HepG2 (cell line): ENCODE measurements around the gene STK39. TPM values are rescaled to one million over a fixed set of nuclear protein-coding genes. Genes with fewer than 3 reads are reported as not detected.

ENCODE experiments used
- ATAC-seq: fragments of 200-7000 bp; cut with Tn5 transposase; 3 replicates; pipeline ENCODE4 v1.9.1; 2020; ENCODE audit warnings: mild to moderate bottlenecking, moderate library complexity
- BruUV-seq: library from RNA; stranded (reverse); fragments of 400-500 nt; replicated peaks from 2 replicates; lab custom pipeline; 2021; lab: Mats Ljungman, UMichigan
- CTCF ChIA-PET: fragments of 300-600 bp; formaldehyde crosslinking; extraction: SDS; loops from one replicate; lab custom pipeline; 2021; ENCODE audit warnings: low total read pairs, inconsistent platforms, low intra/inter-chr PET ratio; lab: Yijun Ruan, JAX
- POLR2A ChIA-PET: fragments of 350-600 bp; sonication (Branson Sonifier 250); formaldehyde crosslinking; loops from one replicate; lab custom pipeline; 2020; ENCODE audit warnings: antibody characterized with exemption, inconsistent platforms; lab: Yijun Ruan, JAX
- DNase-seq: peaks from one replicate; pipeline ENCODE4 v3.0.0-alpha.2; 2015; ENCODE audit warnings: low spot score
- FAIRE-seq: peaks from 3 replicates; lab custom pipeline; 2011; peaks lifted over from hg19 to GRCh38; lab: Jason Lieb, UNC
- H2AFZ ChIP-seq: one replicate; pipeline ENCODE4 v1.6.1; 2011; ENCODE audit warnings: low read length, inconsistent platforms
- H3K27ac ChIP-seq: fragments of 300-600 bp; 3 replicates; pipeline ENCODE4 v1.8.0; 2011; ENCODE audit warnings: mixed run types, mild to moderate bottlenecking, mixed read lengths, low read length, inconsistent platforms; ENCODE audit not compliant: insufficient read depth; ENCODE audit errors: extremely low read length
- H3K27me3 ChIP-seq, 2 experiments: fragments of 200-600 bp in 1 of 2; 2 replicates in 1 of 2; 3 replicates in 1 of 2; pipeline versions ENCODE4 v1.6.0 to v1.8.0; 2011; ENCODE audit warnings: low read length in 2 of 2, mild to moderate bottlenecking in 2 of 2, moderate library complexity in 2 of 2, inconsistent platforms in 1 of 2; ENCODE audit not compliant: insufficient read depth in 2 of 2, control insufficient read depth in 1 of 2
- H3K36me3 ChIP-seq, 2 experiments: fragments of 200-600 bp in 1 of 2; replicated peaks in 1 of 2; 2 replicates in 1 of 2; 3 replicates in 1 of 2; pipeline versions ENCODE4 v1.5.1 to v1.8.0; 2011; ENCODE audit warnings: low read length in 2 of 2, inconsistent platforms in 1 of 2; ENCODE audit not compliant: insufficient read depth in 2 of 2, control insufficient read depth in 1 of 2
- H3K4me1 ChIP-seq: 2 replicates; pipeline ENCODE4 v1.5.1; 2012; ENCODE audit warnings: low read length, inconsistent platforms; ENCODE audit not compliant: insufficient read depth
- H3K4me2 ChIP-seq: 2 replicates; pipeline ENCODE4 v1.6.0; 2011; ENCODE audit warnings: low read depth, low read length, inconsistent platforms
- H3K4me3 ChIP-seq, 3 experiments: fragments of 200-600 bp in 1 of 3; sonication (generic), shearing (Covaris generic) in 1 of 3; replicated peaks in 1 of 3; 2 replicates each; pipeline ENCODE4 v1.5.1; 2011 to 2016; ENCODE audit warnings: low read length in 3 of 3, inconsistent platforms in 2 of 3, low read depth in 2 of 3, mild to moderate bottlenecking in 2 of 3, control low read depth in 1 of 3, mixed read lengths in 1 of 3; ENCODE audit not compliant: insufficient read depth in 1 of 3
- H3K79me2 ChIP-seq: one replicate; pipeline ENCODE4 v1.6.1; 2011; ENCODE audit warnings: low read length, inconsistent platforms; ENCODE audit not compliant: insufficient read depth
- H3K9ac ChIP-seq: 2 replicates; pipeline ENCODE4 v1.6.0; 2011; ENCODE audit warnings: mild to moderate bottlenecking, low read depth, low read length, inconsistent platforms; ENCODE audit not compliant: insufficient read depth
- H3K9me3 ChIP-seq: 2 replicates; pipeline ENCODE4 v1.5.1; 2012; ENCODE audit warnings: mild to moderate bottlenecking, low read length
- H4K20me1 ChIP-seq: 2 replicates; pipeline ENCODE4 v1.6.0; 2011; ENCODE audit warnings: inconsistent platforms, mild to moderate bottlenecking, low read length, moderate library complexity; ENCODE audit not compliant: insufficient read depth
- AKAP8 ChIP-seq: sonication (generic); formaldehyde crosslinking; IDR thresholded peaks from 2 replicates; pipeline ENCODE4 v1.5.1; 2020; ENCODE audit warnings: mild to moderate bottlenecking, missing genetic modification reagents
- JDP2 ChIP-seq: sonication (generic); formaldehyde crosslinking; IDR thresholded peaks from 2 replicates; pipeline ENCODE4 v1.8.1; 2022; ENCODE audit warnings: missing genetic modification reagents, borderline replicate concordance
- NFRKB ChIP-seq: fragments of 450-650 bp; IDR thresholded peaks from 2 replicates; pipeline ENCODE4 v1.6.1; 2017
- SAFB2 ChIP-seq: sonication (generic); formaldehyde crosslinking; IDR thresholded peaks from 2 replicates; pipeline ENCODE4 v1.5.1; 2020; ENCODE audit warnings: missing genetic modification reagents, low read depth, mild to moderate bottlenecking, borderline replicate concordance
- SUZ12 ChIP-seq: fragments of 150-350 bp; IDR thresholded peaks from 2 replicates; pipeline ENCODE4 v1.6.1; 2014; ENCODE audit warnings: low read depth, low read length
- WGBS: methylation state at CpG from one replicate; pipeline ENCODE4 v1.1.6; 2017; ENCODE audit warnings: low lambda C conversion rate; 5-methylcytosine and 5-hydroxymethylcytosine counted together
- in situ Hi-C: cut with HindIII; loops from 2 replicates; pipeline ENCODE4 v1.10.0; 2017; ENCODE audit warnings: low pct_unique_long_range_greater_than_20kb; ENCODE audit not compliant: extremely low pct_ligation_motif_present
- intact Hi-C: fragments of 100-400 bp; cut with micrococcal nuclease; formaldehyde crosslinking; loops from one replicate; pipeline ENCODE4 v1.10.0; 2022; ENCODE audit not compliant: unreplicated experiment
- polyA plus RNA-seq, 8 experiments: library from polyadenylated mRNA; depleted of rRNA in 3 of 8; stranded (reverse) in 7 of 8; unstranded in 1 of 8; fragments of >200 nt; fragmentation: Illumina TruSeq in 4 of 8; extraction: Trizol in 4 of 8; gene quantifications; 2 replicates each; pipeline versions ENCODE4 v1.2.1 to v1.2.3, GENCODE V29; 2011 to 2016; ENCODE audit warnings: low read depth in 4 of 8, missing spikeins in 1 of 8, mixed read lengths in 1 of 8; ENCODE audit not compliant: insufficient read depth in 1 of 8
- total RNA-seq, 5 experiments: library from RNA; depleted of rRNA; stranded (reverse); fragments of >200 nt; fragmentation: Illumina TruSeq; extraction: Trizol; gene quantifications; 2 replicates each; pipeline ENCODE4 v1.2.3, GENCODE V29; 2016; ENCODE audit warnings: low read depth in 1 of 5
- TF ChIP-seq, protein P1 (sequence below): sonication (generic); formaldehyde crosslinking; IDR thresholded peaks from 2 replicates; pipeline ENCODE4 v1.5.0; 2020; ENCODE audit warnings: missing genetic modification reagents
- TF ChIP-seq, protein P2 (sequence below): sonication (generic); formaldehyde crosslinking; IDR thresholded peaks from 2 replicates; pipeline ENCODE4 v1.4.0; 2020; ENCODE audit warnings: missing genetic modification reagents
- TF ChIP-seq, protein P3 (sequence below): sonication (generic); formaldehyde crosslinking; IDR thresholded peaks from 2 replicates; pipeline ENCODE4 v1.4.0; 2020; ENCODE audit warnings: mild to moderate bottlenecking, missing genetic modification reagents, borderline replicate concordance

Gene STK39
- total and polyA plus RNA-seq, 2 of the 13 experiments (the other 11 are each of a cell fraction or from before 2014, with no cell fraction given): 27.3 to 38.4 TPM

DNA sequence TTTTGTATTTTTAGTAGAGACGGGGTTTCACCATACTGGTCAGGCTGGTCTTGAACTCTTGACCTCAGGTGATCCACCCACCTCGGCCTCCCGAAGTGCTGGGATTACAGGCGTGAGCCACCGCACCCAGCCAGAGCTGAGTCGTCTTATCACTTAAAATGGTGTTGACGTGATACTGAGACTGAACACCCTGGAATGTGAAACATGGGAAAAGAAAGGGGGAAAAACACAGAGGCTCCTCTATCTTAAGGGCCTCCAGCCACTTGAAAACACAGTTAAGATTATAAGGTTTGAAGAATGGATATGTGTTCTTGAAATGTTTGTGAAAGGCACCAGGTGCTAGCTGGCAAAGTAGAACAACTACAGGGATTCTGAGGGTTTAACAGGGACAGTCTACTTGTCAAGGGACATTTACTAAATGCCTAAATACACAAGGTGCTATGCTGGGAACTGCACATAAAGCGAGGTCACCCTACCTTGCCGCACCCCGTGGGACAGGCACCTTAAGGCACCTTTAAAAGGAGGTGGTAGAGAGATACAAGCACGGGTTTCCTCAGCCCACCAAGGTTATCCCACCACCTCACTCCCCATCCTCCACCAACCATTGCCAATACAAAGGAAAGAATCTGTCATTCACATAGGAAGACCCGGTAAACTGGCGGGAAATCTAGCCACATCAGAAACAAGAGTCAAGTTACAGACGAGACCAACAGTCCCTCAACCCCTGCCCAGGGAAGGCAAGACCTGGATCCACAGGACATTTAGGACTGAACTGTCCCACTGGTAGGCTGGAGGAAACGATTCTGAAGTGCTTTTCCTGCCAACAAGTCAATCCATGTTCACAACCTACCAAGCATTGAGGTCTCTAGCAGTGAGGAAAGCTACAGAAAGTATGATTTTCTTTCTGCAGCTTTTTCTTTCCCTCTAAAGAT is 43.4 kb downstream of the STK39 start:
- Histone ChIP-seq H4K20me1 (no peaks in the 10 kb centered on the region), H3K4me1 (peaks cover 41% of the 10 kb centered on the region), H3K9me3 (no peaks in the 10 kb centered on the region), H2AFZ (no peak overlapping the region), H3K27me3 (no peaks in the 10 kb centered on the region), H3K4me2 (no peak overlapping the region), H3K36me3 (peaks cover 5 to 7% of the 10 kb centered on the region in 2 experiments; a peak in 2 of 5 replicates), H3K9ac (no peak overlapping the region), H3K27ac (no peak overlapping the region), H3K79me2 (peaks cover 30% of the 10 kb centered on the region), H3K4me3 (no peak overlapping the region)
- TF ChIP-seq SAFB2 (CRISPR knock-in tag): 0 out of 2 replicates have a peak, but pooled peaks have one; percentile 35
- TF ChIP-seq AKAP8 (CRISPR knock-in tag): no peak
- ChIA-PET POLR2A (interaction anchor here (3.6 kb wide), 1 partner anchor 12 kb away, joined by 11 read pairs; no protein-coding TSS in a partner anchor), CTCF (no interaction called here)
- no TSS peak for BruUV-seq
- DNase-seq: no peak
- intact Hi-C loops: no loop called here
- ATAC-seq: no peak; the same call in 2 of the 3 replicates
- in situ Hi-C loops: no loop called here
- WGBS: 97% methylated on average over 15 of the region's 15 CpGs
- FAIRE-seq: no peak

DNA sequence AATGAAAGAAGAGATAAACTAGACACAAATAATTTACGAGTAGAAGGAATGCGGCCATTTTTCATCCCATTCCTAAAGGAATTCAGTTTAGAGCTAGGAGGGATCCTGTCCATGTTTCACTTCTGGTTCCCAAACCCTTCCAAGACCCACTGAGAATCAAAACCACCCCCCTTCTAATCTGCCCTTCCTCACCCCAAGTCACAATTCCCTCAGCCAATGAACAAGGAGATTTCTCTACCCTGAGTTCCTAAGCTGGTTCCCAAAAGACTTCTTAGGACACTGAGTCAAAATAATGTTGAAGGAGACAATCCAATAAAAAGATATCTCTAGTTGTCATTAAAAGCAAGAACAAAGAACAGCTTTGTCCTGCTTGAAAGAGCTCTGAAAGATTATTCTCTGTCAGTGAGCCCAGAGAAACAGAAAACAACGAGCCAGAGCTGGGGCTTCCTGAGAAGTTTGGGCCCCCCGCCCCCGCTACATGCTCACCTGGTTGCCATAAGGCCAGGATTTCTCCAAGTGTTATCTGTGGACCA is 45.7 kb downstream of the STK39 start:
- 87% methylated on average over 5 of the region's 5 CpGs for WGBS
- no peak for DNase-seq
- no TSS peak for BruUV-seq
- H3K4me3 ChIP-seq: no peak overlapping the region
- H3K36me3 ChIP-seq: peaks cover 3 to 7% of the 10 kb centered on the region in 2 experiments; a peak in 2 of 5 replicates
- FAIRE-seq: no peak
- H3K4me1 ChIP-seq: peaks cover 57% of the 10 kb centered on the region
- intact Hi-C loops: no loop called here
- in situ Hi-C loops: no loop called here
- no peak overlapping the region for H2AFZ ChIP-seq
- H3K4me2 ChIP-seq: no peak overlapping the region
- H3K9me3 ChIP-seq: no peaks in the 10 kb centered on the region
- no peaks in the 10 kb centered on the region for H3K27me3 ChIP-seq
- no peak for ATAC-seq
- H3K9ac ChIP-seq: no peak overlapping the region
- no peak for TF ChIP-seq NFRKB
- no peak for TF ChIP-seq JDP2
- TF ChIP-seq, protein P1, sequence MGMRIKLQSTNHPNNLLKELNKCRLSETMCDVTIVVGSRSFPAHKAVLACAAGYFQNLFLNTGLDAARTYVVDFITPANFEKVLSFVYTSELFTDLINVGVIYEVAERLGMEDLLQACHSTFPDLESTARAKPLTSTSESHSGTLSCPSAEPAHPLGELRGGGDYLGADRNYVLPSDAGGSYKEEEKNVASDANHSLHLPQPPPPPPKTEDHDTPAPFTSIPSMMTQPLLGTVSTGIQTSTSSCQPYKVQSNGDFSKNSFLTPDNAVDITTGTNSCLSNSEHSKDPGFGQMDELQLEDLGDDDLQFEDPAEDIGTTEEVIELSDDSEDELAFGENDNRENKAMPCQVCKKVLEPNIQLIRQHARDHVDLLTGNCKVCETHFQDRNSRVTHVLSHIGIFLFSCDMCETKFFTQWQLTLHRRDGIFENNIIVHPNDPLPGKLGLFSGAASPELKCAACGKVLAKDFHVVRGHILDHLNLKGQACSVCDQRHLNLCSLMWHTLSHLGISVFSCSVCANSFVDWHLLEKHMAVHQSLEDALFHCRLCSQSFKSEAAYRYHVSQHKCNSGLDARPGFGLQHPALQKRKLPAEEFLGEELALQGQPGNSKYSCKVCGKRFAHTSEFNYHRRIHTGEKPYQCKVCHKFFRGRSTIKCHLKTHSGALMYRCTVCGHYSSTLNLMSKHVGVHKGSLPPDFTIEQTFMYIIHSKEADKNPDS (CRISPR knock-in tag): no peak
- TF ChIP-seq SUZ12: no peak
- TF ChIP-seq, protein P2, sequence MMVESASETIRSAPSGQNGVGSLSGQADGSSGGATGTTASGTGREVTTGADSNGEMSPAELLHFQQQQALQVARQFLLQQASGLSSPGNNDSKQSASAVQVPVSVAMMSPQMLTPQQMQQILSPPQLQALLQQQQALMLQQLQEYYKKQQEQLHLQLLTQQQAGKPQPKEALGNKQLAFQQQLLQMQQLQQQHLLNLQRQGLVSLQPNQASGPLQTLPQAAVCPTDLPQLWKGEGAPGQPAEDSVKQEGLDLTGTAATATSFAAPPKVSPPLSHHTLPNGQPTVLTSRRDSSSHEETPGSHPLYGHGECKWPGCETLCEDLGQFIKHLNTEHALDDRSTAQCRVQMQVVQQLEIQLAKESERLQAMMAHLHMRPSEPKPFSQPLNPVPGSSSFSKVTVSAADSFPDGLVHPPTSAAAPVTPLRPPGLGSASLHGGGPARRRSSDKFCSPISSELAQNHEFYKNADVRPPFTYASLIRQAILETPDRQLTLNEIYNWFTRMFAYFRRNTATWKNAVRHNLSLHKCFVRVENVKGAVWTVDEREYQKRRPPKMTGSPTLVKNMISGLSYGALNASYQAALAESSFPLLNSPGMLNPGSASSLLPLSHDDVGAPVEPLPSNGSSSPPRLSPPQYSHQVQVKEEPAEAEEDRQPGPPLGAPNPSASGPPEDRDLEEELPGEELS (CRISPR knock-in tag): no peak
- TF ChIP-seq, protein P3, sequence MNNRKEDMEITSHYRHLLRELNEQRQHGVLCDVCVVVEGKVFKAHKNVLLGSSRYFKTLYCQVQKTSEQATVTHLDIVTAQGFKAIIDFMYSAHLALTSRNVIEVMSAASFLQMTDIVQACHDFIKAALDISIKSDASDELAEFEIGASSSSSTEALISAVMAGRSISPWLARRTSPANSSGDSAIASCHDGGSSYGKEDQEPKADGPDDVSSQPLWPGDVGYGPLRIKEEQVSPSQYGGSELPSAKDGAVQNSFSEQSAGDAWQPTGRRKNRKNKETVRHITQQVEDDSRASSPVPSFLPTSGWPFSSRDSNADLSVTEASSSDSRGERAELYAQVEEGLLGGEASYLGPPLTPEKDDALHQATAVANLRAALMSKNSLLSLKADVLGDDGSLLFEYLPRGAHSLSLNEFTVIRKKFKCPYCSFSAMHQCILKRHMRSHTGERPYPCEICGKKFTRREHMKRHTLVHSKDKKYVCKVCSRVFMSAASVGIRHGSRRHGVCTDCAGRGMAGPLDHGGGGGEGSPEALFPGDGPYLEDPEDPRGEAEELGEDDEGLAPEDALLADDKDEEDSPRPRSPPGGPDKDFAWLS (CRISPR knock-in tag): no peak
- ChIA-PET CTCF (no interaction called here), POLR2A (interaction anchor here (0.7 to 3.6 kb wide), 3 partner anchors 10 to 15 kb away, joined by 3 to 11 read pairs (median 3); no protein-coding TSS in a partner anchor)
- H3K79me2 ChIP-seq: peaks cover 27% of the 10 kb centered on the region
- H3K27ac ChIP-seq: peak overlapping the region; percentile 17
- no peaks in the 10 kb centered on the region for H4K20me1 ChIP-seq
